Right renal cortex interstitium (tissue), 3 donors: ENCODE results near the gene CCNL1. TPM values are rescaled to one million over a fixed set of nuclear protein-coding genes. Genes with fewer than 3 reads are reported as not detected.

ENCODE experiments used
- DNase-seq, 3 donors: peaks; one replicate each; pipeline ENCODE4 v3.0.0-alpha.2; 2013; ENCODE audit warnings: low read depth in 3 of 3, low spot score in 2 of 3
- polyA plus RNA-seq, 3 donors: library from polyadenylated mRNA; unstranded; fragments of 120-200 nt; gene quantifications; one replicate each; pipeline ENCODE4 v1.2.1, GENCODE V29; 2013; ENCODE audit not compliant: insufficient read length in 3 of 3

CCNL1 gene
- polyA plus RNA-seq, 3 donors, result 150 to 242 (median 174) TPM

GRCh38 chr3:157127831-157128767 lies 31.8 kb downstream of the CCNL1 start:
- DNase-seq, result no peak

- no peak for DNase-seq
Observed at GRCh38 chr3:157127268-157127667, 32.7 kb downstream of the CCNL1 start.

- no peak for DNase-seq
Observed at GRCh38 chr3:157126365-157126764, 33.6 kb downstream of the CCNL1 start.

DNA sequence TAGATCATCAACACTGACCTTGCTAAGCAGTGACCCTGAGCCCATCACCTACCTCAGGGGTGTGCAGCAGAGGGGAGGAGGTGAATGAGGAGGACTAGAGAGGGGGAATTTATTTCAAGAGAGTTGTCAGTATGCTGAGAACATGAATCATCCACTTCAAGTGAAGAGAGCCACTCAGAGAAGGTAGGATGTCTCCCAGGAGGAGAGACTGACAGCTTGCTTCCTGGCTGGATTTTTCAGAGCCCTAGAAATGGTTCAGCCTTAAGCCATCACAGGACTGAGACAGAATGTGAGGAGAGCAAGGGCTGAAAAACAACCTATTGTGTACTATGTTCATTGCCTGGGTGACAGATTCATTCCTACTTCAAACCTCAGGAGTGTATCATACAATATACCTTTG lies 34.8 kb downstream of the CCNL1 start:
- no peak for DNase-seq

GRCh38 chr3:157123621-157124020 lies 36.3 kb downstream of the CCNL1 start:
- no peak for DNase-seq

DNA sequence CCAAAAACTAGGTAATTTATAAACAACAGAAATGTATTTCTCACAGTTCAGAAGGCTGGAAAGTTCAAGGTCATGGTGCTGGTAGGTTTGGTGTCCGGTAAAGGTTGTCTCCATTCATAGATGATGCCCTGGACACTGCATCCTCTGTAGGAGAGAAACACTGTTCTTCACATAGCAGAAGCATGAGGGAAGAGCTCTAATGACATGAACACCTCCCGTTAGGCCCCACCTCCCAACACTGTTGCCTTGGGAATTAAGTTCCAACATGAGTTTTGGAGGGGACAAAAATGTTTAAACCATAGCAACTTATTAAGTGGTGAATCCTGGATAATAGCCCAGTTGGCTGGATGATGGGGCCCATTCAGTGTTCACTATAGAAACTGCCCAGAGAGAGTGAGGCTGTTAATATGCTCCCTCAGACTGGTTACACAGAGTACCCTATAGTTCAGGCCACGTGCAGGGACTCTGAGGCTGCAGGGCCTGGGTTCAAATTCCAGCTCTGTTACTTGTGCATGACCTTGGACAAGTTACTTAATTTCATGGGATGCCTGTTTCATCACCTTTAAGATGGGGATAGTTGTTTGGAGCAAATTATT lies 37.0 kb downstream of the CCNL1 start:
- DNase-seq, result no peak

- DNase-seq, result no peak
Observed at GRCh38 chr3:157122116-157122515, 37.8 kb downstream of the CCNL1 start.

DNA sequence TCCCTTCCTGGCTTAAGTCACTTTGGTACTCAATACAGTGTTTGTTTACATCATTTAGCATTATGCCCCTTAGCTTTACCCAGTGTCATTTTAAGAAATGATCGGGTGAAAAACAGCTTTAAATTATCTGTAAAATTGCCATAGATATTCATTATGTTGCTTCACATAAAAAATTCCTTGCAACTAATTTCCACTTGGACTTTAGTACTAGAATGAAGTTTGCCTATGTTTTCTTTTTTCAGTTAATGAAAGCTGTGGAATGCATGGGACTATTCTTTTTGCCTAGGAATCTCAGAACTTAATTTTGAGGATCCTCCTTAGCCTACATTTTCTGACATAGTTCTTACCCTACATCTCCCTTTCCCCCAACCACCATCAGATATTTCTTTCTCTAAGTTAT lies 38.4 kb downstream of the CCNL1 start:
- DNase-seq, result no peak

DNA sequence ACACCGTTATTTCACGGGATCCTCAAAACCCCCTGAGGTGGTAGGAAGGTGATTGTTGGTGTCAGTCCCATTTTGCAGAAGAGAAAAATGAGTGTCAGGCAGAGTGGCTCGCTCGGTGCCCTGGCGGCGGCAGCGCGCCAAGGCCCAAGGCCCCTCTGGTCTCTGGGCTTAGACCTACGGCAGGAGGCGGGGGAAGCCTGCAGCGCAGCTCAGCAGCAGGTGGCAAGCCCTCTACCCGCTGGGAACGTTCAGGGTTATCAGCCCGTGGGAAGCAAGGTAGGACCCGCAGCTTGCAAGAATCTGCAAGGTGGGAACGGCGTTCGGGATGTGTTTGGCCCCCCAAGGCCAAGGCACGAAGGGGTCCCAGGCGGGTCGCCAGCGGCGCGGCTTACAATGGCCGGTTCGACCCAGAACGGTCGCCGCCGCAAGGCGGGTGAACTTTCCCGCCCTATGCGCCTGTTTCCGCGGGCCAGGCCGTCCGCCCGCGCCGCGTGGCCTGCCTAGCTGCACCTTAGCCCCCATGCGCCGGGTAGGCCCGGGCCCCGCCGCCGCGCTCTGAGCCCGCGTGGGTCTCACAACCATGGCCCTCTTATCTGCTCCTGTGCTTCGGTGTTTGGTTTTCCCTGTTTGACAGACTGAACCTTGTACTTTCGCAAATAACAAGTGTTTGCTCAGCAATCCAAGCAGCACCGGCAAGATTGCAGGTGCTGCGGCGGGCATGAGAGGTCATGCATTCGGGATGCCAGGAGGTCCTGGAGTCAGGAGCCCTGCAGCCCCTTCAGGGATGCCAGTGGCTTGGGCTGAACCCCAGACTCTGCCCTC lies 39.7 kb downstream of the CCNL1 start:
- no peak for DNase-seq

GRCh38 chr3:157119369-157119951 lies 40.5 kb downstream of the CCNL1 start:
- DNase-seq, result no peak

DNA sequence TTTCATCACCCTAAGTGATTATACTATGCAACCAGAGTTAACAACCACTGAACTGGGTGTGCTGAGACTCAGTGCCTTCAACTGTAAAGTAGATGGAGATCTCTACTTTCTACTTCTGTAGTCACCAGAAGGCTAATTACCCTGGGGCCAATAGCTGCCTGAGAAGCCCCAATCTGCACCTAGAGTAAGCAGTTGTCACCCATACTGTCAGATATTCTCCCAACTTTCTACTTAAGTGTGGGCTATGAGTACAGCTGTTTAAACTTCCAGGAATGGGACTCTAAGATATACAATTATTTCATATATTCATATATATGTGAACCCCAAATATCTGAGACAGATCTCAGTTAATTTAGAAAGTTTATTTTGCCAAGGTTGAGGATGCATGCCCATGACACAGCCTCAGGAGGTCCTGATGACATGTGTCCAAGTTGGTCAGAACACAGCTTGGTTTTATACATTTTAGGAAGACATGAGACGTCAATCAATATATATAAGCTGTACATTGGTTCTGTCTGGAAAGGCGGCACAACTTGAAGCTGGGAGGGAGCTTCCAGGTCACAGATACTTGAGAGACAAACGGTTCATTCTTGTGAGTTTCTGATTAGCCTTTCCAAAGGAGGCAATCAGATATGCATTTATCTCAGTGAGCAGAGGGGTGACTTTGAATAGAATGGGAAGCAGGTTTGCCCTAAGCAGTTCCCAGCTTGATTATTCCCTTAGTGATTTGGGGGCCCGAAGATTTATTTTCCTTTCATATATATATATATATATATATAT lies 41.9 kb downstream of the CCNL1 start:
- no peak for DNase-seq

DNA sequence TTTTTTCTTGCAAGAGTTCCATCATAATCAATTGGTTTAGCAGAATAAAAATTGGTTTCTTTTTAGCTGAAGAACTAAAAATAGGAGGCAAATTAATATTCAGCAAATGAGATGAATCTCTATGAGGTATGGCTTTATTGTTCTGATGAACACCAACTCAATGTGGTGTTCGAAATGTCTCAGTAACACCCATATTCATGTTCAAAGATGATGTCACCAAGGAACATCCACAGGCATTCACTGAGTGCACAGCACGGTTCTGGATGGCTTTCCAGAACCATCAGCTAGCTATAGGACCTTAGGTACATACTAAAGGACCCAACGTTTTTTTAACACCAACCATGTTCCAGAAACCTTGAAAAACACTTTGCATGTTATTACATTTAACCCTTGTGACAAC lies 42.7 kb downstream of the CCNL1 start:
- DNase-seq, result no peak

GRCh38 chr3:157116017-157116416 lies 43.9 kb downstream of the CCNL1 start:
- DNase-seq, result no peak

DNA sequence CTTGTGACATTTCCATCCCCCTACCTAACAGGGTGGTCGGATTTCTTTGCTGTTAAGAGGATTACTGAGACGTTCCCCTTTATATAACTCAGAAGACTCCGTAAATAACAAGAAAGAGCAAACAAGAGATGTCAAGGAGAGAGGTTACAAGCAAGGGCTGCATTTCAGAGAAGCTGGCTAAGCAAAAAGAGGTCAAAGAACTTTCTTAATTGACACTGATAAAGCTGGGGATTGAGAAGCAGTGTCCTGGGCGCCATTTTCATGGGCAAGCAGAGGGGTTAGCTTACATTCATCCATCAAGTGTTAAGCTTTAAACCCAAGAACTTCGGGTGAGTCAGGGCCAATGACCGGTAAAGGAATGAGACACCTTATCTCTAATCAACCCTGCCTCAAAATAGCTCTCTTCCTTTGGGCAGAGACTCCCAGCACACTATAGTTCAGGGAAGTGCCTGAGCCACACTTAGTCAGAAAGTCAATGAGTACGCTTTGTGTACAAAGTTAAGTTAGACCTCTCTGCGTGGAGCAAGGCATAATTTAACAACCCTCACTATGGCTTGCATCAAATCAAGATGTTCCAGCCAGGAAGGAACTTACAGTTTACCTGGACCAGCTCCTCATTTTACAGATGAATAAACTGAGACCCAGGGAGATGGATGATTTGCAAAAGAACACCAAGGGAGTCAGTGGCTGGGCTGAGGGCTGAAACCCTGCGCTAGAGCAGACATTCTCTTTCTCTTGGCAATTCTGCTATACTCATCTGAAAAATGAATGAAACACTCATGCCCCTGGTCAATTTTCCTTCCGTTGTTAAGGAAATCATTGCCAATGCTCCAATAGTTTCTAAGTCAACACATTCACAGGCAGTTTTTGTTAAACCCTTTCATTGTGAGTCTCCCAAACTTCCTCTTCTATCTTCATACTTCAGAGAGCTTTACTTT lies 44.6 kb downstream of the CCNL1 start:
- DNase-seq, result no peak

DNA sequence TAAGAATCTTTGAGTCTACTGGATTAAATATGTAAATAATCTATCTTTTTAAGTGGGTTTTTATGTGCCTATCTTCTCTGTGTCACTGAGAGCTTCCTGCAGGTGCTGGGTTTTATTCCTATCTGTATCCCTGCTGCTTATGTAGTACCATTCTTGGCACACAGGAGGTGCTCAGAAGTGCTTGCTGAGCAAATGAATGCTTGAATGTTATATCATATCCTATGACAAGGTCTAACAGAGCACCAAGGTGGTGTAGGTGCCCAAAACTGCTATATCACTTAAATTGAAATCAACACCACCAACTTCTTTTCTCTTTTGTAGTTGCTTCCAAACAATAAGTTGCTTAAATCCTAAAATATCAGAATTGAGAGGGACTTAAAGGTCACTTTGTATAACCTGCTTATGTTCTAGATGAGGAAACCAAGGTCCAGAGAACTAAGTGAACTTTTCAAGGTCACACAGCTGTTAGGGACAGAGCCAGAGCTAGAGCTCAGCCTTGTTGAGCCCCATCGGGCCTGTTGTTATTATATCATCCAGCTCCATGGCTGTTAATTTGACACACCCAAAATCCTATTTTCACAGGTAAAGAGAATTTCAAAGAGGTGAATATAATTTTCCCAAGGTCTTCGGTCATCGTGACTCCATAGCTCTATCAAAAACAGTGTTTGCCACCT lies 46.0 kb downstream of the CCNL1 start:
- no peak for DNase-seq

GRCh38 chr3:157112536-157112935 lies 47.4 kb downstream of the CCNL1 start:
- DNase-seq, result no peak

GRCh38 chr3:157111518-157111917 lies 48.4 kb downstream of the CCNL1 start:
- no peak for DNase-seq

DNA sequence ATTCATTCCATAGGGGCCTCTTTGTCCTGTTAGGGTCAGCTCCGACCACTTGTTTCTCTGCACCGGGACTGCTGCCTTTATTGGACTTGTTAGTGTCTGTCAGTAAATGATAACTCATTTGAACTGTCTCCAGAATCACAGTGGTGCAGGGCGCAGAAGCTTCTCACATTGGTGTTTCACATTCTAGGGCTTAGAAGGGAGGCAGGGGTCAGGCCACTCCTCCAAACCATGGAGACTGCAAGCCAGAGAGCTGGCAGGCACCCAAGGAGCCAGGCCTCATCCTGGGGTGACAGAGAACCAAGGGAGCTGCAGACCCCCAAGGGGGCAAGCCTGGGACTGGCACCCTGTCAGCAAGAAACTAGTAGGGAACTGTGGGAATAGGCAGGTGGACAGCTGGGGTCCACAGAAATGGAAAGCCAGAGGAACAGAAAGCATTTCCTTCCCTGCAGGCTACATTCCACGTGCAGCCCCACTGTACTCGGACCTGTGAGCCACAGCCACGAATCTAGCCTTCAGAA lies 49.1 kb downstream of the CCNL1 start:
- no peak for DNase-seq
